ES-I3 (cell line): ENCODE data around the gene CYP39A1.

ENCODE experiments used
- H3K36me3 ChIP-seq: 2 replicates; pipeline ENCODE4 v1.6.1; 2013; ENCODE audit warnings: mild to moderate bottlenecking, low read length, control low read depth, moderate library complexity; ENCODE audit not compliant: insufficient read depth
- H3K4me1 ChIP-seq: 2 replicates; pipeline ENCODE4 v1.6.1; 2013; ENCODE audit warnings: mild to moderate bottlenecking, control low read depth, low read length; ENCODE audit not compliant: insufficient read depth
- H3K9ac ChIP-seq: 2 replicates; pipeline ENCODE4 v1.6.1; 2013; ENCODE audit warnings: low read depth, mild to moderate bottlenecking, low read length, moderate library complexity
- H3K9me3 ChIP-seq: 2 replicates; pipeline ENCODE4 v1.6.1; 2013; ENCODE audit warnings: mild to moderate bottlenecking, low read length, moderate library complexity; ENCODE audit not compliant: control insufficient read depth, insufficient read depth

CYP39A1 gene

DNA sequence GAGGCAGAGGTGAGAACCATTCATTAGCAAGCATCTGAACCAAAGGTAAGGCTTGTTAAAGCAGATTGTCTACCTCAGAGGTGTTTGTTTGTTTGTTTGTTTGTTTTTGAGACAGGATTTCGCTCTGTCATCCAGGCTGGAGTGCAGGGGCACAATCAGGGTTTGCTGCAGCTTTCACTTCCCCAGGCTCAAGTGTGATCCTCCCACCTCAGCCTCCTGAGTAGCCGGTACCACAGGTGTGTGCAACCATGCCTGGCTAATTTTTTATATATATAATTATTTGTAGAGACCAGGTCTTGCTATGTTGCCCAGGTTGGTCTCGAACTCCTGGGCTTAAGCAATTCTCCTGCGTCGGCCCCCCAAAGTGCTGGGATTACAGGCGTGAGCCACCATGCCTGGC lies 17.2 kb downstream of the CYP39A1 start:
- Histone ChIP-seq H3K9me3 (no peaks in the 10 kb centered on the region), H3K9ac (no peak overlapping the region), H3K4me1 (peaks cover 4% of the 10 kb centered on the region; the same call in 1 of the 2 replicates), H3K36me3 (no peaks in the 10 kb centered on the region)

DNA sequence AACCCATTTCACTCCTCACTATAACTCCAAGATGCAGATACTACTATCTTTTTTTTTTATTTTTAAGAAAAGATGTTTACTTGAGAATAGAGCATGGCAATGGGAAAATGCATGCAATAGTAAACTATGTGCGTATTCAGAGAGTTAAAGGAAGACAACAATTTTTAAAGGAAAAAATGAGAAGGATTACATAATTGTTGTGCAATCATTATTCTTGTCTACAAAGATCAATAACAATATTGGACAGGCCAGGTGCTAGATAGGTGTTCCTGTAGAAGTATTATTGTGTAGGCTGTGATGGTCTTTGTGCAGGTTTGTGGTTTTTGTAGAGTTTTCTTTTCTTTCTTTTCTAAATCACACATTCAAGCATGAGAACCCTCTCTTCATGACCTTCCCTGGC lies 20.6 kb downstream of the CYP39A1 start:
- no peak overlapping the region for H3K9ac ChIP-seq
- no peaks in the 10 kb centered on the region for H3K9me3 ChIP-seq
- H3K36me3 ChIP-seq = no peaks in the 10 kb centered on the region
- H3K4me1 ChIP-seq = peaks cover 4% of the 10 kb centered on the region; the same call in 1 of the 2 replicates

DNA sequence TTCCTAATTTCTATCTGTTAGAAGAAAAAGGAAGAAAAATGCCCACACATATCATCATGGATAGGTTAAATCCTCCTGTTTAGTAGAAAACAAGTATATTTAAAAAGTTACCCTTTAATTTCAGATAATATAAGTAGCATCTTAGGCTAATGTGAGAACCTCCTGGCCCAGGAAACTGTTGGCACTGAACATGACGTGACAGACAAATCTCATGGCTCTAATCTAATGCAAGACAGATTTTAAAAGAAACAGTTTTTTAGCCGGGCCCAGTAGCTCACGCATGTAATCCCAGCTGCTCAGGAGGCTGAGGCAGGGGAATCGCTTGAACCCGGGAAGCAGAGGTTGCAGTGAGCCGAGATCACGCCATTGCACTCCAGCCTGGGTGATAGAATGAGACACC lies 22.9 kb downstream of the CYP39A1 start:
- H3K36me3 ChIP-seq = no peaks in the 10 kb centered on the region
- no peak overlapping the region for H3K9ac ChIP-seq
- no peaks in the 10 kb centered on the region for H3K9me3 ChIP-seq
- H3K4me1 ChIP-seq = peaks cover 4% of the 10 kb centered on the region; the same call in 1 of the 2 replicates

DNA sequence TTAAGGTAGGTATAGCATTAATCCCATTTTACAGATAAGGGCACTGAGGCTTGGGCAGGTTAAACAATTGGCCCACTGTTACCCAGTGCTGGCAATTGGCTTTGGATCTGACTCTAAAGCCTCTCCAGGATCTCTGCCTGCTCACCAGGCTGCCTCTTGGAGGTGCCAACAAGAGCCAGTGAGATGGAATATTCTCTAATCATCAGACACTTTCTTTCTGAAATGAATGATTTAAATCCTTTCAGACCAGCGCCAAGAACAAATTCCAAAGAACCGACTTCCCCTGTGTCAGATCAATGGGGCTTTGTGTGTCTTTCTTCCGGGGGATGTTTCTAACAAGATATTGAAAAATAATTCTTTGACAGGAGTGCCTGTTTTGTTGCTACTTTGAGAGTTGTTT lies 23.6 kb downstream of the CYP39A1 start:
- H3K36me3 ChIP-seq = no peaks in the 10 kb centered on the region
- no peak overlapping the region for H3K9ac ChIP-seq
- H3K9me3 ChIP-seq = no peaks in the 10 kb centered on the region
- H3K4me1 ChIP-seq = peaks cover 1% of the 10 kb centered on the region; the same call in 1 of the 2 replicates

DNA sequence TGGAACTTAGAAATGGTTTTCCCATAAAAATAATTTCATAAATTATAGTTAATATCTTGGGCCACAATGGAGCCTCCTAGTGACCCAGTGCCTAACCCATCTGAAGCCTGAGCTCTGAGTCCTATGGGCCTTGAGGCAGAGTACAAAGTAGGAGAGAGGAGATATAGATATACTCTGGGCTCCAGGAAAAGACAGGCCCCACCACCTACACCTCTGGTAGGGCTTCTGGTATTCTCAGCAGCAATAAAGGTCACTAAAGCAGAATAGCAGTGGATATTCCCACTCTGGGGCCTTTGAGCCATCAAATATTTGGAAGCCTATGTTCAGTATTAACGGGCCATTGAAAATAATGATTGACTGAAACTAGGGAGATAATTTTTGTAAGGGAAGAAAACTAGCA lies 24.1 kb downstream of the CYP39A1 start:
- Histone ChIP-seq H3K4me1 (no peaks in the 10 kb centered on the region), H3K9me3 (no peaks in the 10 kb centered on the region), H3K36me3 (no peaks in the 10 kb centered on the region), H3K9ac (no peak overlapping the region)

DNA sequence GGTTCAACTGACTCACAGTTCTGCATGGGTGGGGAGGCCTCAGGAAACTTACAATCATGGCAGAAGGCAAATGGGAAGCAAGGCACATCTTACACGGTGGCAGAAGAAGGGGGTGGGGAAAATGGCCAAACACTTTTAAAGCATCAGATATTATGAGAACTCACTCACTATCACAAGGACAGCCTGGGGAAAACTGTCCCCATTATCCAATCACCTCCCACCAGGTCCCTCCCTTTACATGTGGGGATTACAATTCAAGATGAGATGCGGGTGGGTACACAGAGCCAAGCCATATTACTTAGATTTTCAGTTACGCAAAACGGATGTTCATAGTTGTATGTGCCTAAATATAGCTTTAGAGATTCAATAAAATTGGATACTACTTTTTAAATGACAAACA lies 25.6 kb downstream of the CYP39A1 start:
- Histone ChIP-seq H3K9me3 (no peaks in the 10 kb centered on the region), H3K9ac (no peak overlapping the region), H3K36me3 (no peaks in the 10 kb centered on the region), H3K4me1 (no peaks in the 10 kb centered on the region)

DNA sequence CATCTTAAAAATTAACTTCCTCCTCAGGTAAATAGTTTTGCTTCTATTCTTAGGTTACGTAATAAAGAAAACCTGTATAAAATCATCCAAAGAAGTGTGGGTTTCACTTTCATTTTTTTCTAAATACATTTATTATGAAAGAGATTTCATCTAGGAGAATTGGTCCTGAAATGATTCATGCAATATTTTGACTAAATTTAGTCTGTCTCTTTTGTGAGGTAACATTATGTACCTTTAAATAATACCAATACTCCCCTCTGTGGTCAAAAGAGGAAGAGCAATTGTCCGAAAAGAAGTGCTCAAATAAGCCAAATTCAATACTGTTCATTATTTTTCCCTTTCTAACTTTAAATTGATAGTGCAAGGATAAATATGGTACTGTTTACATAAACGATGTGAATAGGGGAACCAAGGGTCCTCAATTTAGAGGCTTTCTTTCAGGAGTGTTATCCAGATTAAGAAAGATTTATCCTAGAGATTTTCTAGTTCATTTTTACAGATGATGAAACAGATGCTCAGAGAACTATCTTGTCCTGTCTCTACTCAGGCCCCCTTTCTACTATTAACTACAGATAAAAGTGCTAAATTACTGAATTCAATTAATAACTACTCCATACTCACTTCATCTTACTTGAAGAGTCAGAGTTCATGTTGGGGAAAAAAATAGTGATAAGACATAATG lies 26.2 kb downstream of the CYP39A1 start:
- Histone ChIP-seq H3K36me3 (no peaks in the 10 kb centered on the region), H3K9ac (no peak overlapping the region)

DNA sequence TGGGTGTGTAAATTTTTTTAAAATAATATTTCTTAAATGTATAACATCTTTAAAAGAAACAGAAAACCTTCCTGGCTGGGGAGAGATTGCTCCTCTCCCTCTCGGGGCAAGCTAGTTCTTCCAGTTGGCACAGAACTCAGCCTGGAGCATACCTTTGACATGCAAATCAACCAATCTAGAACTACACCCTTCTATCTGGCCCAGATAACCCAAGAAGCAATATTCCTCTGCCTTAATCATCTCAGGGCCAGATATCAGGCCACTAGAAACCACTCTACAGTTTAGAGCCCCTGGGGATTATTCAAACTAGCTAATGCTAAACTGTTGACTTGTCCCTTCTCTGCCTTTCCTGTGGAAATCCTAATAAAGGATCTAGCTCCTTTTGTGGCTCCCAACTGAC lies 33.9 kb downstream of the CYP39A1 start:
- H3K9me3 ChIP-seq = no peaks in the 10 kb centered on the region
- no peaks in the 10 kb centered on the region for H3K36me3 ChIP-seq
- no peak overlapping the region for H3K9ac ChIP-seq
- no peaks in the 10 kb centered on the region for H3K4me1 ChIP-seq

More for the DNA sequence above, 26.2 kb downstream of the CYP39A1 start:
- Histone ChIP-seq H3K9me3 (no peaks in the 10 kb centered on the region), H3K4me1 (no peaks in the 10 kb centered on the region)

DNA sequence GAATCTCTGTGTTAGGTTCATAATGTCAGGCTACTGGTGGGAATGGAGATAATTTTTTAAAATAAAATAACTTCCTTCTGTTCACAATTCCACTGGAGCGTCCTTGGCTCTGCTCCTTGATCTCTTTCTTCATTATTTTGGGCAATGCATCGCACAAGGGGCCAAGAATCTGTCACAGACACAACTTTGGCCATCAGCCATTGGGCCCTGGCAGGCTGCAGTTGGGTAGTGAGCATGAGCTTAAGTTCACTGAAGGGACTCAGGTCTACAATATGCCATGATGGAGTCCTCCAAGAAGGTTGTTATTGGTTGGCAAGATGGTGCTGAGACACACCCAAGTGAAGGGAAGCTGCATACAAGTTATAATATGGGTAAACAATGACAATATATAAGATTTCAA lies 40.0 kb downstream of the CYP39A1 start:
- no peaks in the 10 kb centered on the region for H3K4me1 ChIP-seq
- H3K9me3 ChIP-seq = no peaks in the 10 kb centered on the region
- no peak overlapping the region for H3K9ac ChIP-seq
- H3K36me3 ChIP-seq = no peaks in the 10 kb centered on the region

DNA sequence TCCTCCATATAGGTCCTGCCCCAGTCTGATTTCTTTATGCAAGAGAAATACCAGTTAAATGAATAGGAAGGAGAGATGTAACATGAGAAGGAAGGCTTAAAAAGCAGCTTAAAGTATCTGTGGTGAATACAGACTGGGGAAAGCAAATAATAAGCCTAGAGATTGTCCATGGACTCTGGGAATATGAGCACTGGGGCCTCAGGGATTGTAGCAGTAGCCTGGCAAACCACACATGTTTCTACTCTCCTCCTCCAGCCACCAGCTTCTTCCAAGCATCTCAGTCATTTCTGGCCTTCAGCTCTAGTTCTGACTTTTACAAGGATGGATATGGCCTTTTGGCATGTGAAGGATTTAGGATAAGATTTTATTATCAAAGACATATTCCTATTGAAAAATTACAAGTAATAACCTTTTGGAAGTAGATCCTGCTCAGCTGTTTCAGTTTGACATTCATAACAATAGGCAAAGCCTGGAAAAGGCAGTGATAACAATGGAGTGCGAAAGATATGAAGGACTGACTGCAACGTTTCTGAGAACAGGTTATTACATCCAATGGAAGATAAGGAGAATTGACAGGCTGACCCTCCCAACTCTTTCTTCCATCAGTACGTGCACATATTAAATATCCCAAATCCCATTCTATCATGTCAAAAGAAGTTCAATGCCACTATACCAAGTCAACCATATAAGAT lies 41.6 kb downstream of the CYP39A1 start:
- Histone ChIP-seq H3K9me3 (no peaks in the 10 kb centered on the region), H3K36me3 (no peaks in the 10 kb centered on the region), H3K4me1 (no peaks in the 10 kb centered on the region), H3K9ac (no peak overlapping the region)

DNA sequence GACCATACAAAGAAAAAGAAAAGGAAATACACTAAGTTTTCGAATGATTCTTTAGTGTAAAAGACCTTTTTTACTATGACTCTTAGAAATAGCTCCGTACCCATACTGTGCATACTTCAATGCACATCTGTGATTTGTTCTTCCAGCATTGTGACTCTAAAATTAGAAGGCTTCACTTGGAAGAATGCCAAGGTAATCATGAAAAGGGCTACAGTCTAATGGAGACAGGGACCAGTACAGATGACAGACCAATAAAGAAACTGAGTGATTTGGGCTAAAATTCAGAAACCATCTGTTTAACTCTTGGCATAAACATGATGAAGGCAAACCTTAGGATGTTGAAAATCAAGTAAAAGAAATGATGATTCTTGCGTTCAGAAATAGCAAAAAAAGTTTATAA lies 46.3 kb downstream of the CYP39A1 start:
- H3K9me3 ChIP-seq = no peaks in the 10 kb centered on the region
- H3K36me3 ChIP-seq = no peaks in the 10 kb centered on the region
- no peaks in the 10 kb centered on the region for H3K4me1 ChIP-seq
- H3K9ac ChIP-seq = no peak overlapping the region

DNA sequence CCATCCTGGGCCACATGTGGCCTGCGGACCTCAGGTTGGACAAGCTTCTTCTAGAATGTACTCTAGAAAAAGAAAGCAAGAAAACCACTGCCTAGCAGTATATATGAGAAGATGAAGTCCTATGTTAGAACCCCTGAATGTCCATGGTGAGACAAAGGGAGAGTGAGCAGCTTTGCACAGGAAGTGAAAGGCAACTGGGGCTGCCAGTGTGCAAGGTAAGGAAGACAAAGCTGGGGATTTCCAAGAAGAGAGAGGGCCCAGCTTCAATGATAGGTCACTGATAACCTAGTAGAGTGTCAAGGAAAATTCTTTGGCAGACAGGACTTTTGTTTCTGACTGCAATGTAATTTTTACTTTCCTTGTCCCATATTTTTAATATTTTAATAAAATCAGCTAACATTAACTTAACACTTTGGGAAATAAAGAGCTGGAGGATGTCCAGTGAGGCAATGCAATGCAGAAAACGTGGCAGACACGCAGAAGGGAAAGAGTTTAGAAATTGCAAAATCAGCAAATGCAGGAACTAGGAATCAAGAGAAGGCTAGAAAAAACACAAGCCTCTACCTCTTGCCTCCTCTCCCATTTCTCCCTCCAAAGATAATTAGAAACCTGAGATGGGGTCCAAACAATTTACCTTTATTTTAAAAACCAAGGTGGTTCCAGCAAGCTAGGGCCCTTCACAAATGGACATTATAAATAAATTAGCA lies 47.4 kb downstream of the CYP39A1 start:
- H3K36me3 ChIP-seq = no peaks in the 10 kb centered on the region
- no peak overlapping the region for H3K9ac ChIP-seq
- no peaks in the 10 kb centered on the region for H3K4me1 ChIP-seq
- H3K9me3 ChIP-seq = no peaks in the 10 kb centered on the region

DNA sequence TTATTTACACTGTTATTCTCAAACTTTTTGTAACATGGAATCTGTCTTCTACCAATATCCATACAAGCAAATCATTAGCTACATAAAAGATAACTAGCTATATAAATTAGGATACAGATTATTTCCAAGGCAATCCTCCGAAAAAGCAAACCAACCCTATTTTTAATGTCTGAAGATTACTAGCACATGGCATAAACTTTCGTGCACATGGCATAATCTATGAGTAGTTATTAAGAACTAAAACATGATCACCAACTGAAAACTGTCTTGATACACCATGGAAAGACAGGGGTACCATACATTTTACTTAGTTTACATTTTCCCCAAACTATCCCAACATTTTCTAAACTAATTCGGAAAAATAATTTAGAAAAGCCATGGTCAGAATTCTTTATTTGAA lies 54.4 kb downstream of the CYP39A1 start:
- Histone ChIP-seq H3K4me1 (no peaks in the 10 kb centered on the region), H3K9ac (no peak overlapping the region), H3K9me3 (peaks cover 3% of the 10 kb centered on the region; the same call in 1 of the 2 replicates), H3K36me3 (no peaks in the 10 kb centered on the region)

DNA sequence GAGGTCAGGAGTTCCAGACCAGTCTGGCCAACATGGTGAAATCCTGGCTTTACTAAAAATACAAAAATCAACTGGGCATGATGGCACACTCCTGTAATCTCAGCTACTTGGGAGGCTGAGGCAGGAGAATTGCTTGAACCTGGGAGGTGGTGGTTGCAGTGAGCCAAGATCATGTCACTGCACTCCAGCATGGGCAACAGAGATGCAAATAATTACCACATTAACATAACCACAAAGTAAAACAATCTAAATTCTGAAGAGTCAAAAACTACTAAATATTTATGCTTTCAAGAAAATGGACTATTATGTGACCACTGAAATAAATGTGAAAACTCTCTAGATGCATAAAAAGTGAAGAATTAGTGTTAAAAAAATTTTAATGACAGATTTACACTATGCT lies 59.9 kb downstream of the CYP39A1 start:
- Histone ChIP-seq H3K9me3 (peaks cover 3% of the 10 kb centered on the region; the same call in 1 of the 2 replicates), H3K9ac (no peak overlapping the region), H3K36me3 (no peaks in the 10 kb centered on the region), H3K4me1 (no peaks in the 10 kb centered on the region)

DNA sequence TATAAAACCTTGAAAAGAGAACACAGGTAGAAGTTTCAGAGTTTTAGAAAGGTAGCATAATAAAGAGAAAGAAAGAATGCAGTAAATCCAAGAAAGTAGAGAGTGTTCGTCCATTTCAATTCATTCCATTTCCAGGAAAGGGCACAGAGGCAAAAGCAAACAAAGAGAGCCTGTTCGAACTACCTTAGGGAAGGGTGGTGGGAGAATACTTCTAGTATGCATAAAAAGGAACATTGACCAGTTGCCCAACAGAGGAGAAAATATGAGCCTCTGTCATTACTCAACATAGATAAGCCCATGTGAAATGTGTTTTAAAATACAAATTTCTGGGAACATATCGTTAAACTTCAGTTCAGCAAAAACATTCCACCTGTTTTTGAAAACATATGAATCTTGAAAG lies 60.6 kb downstream of the CYP39A1 start:
- peaks cover 3% of the 10 kb centered on the region; the same call in 1 of the 2 replicates for H3K9me3 ChIP-seq
- no peaks in the 10 kb centered on the region for H3K36me3 ChIP-seq
- no peaks in the 10 kb centered on the region for H3K4me1 ChIP-seq
- H3K9ac ChIP-seq = no peak overlapping the region
